Epithelial cell of proximal tubule (primary cell): ENCODE data around the gene USP9X. TPM values are rescaled to one million over a fixed set of nuclear protein-coding genes. Genes with fewer than 3 reads are reported as not detected.

Experiments
- DNase-seq: peaks from one replicate; pipeline ENCODE4 v3.0.0-alpha.2; 2011; ENCODE audit warnings: low read depth
- H3K4me3 ChIP-seq: 2 replicates; pipeline ENCODE4 v1.5.1; 2011; ENCODE audit warnings: low read depth, mild to moderate bottlenecking, low read length
- total RNA-seq: library from RNA; depleted of rRNA; stranded (reverse); fragments of >200 nt; gene quantifications from 2 replicates; pipeline ENCODE4 v1.2.3, GENCODE V29; 2015
- TF ChIP-seq, protein P1 (sequence below): conservative IDR thresholded peaks from 2 replicates; pipeline ENCODE4 v1.5.1; 2012; ENCODE audit warnings: low read depth, mild to moderate bottlenecking, low read length

Gene USP9X
- total RNA-seq, 1 donor from 2014 or later, result 34.8 TPM

- no peak for DNase-seq
- TF ChIP-seq, protein P1, sequence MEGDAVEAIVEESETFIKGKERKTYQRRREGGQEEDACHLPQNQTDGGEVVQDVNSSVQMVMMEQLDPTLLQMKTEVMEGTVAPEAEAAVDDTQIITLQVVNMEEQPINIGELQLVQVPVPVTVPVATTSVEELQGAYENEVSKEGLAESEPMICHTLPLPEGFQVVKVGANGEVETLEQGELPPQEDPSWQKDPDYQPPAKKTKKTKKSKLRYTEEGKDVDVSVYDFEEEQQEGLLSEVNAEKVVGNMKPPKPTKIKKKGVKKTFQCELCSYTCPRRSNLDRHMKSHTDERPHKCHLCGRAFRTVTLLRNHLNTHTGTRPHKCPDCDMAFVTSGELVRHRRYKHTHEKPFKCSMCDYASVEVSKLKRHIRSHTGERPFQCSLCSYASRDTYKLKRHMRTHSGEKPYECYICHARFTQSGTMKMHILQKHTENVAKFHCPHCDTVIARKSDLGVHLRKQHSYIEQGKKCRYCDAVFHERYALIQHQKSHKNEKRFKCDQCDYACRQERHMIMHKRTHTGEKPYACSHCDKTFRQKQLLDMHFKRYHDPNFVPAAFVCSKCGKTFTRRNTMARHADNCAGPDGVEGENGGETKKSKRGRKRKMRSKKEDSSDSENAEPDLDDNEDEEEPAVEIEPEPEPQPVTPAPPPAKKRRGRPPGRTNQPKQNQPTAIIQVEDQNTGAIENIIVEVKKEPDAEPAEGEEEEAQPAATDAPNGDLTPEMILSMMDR, result no peak
Measured at GRCh38 chrX:41119803-41120202, 34.6 kb downstream of the USP9X start.

GRCh38 chrX:41121766-41122165, 36.5 kb downstream of the USP9X start:
- no peak for DNase-seq
- no peak overlapping the region for H3K4me3 ChIP-seq
- TF ChIP-seq, protein P1, result no peak

More at GRCh38 chrX:41119803-41120202, 34.6 kb downstream of the USP9X start:
- no peak overlapping the region for H3K4me3 ChIP-seq

DNA sequence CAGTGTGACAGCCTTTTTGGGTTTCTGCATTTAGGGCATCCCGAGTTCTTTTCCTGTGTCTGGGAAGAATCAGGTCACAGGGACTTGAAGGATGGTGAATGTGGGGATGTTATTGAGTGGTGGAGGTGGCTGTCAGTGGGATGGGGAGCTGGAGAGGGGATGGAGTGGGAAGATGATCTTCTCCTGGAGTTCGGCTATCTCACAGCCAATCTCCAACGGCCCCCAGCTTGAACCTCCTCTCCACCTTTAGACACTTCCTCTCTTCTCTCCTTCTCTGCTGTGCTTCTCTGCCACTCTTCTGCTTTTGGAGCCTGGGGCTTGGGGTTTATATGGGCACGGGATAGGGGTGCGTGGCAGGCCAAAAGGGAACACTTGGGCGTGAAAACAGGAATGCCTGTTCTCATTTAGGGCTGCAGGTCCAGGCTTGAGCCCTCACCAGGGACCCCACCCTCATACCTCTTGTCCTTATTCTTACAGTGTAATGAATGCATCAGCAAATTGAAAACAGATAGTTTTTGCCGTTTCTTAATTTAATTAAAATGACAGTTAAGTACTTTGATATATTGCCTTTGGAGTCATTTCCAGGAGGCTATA, 37.5 kb downstream of the USP9X start:
- no peak for DNase-seq
- TF ChIP-seq, protein P1, result no peak
- no peak overlapping the region for H3K4me3 ChIP-seq

DNA sequence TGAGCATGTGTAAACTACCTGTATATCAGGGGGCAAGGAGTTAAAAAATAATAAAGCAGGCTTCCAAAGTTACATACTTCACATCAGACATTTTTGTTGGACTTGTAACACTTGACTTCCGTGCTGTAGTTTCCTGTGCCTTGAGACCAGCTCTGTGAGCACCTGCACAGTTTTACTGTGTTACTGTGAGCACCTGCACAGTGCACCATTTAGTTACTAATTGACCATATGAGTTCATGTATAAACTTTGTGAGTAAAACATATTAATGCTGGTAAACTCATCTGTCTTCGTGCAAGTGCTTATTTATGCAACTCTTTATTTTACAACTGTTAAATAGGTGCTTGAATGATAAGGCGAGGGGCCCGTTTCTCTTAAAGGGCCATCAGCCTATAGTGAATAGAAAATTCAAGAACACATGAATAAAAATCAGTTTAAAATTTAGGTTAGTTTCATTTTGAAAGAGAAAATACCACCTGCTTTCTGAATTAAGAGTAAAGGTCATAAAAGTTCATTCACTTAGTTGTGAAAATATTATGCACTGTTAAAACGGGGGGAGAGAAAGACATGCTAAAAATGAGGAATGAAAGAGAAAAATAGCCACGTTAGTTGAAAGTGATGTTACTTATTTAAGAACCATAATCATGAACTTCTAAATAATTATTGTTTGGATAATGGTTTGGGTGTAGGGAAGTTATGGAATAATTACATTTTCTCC, 42.4 kb downstream of the USP9X start:
- TF ChIP-seq, protein P1, result no peak
- no peak overlapping the region for H3K4me3 ChIP-seq
- DNase-seq, result no peak

DNA sequence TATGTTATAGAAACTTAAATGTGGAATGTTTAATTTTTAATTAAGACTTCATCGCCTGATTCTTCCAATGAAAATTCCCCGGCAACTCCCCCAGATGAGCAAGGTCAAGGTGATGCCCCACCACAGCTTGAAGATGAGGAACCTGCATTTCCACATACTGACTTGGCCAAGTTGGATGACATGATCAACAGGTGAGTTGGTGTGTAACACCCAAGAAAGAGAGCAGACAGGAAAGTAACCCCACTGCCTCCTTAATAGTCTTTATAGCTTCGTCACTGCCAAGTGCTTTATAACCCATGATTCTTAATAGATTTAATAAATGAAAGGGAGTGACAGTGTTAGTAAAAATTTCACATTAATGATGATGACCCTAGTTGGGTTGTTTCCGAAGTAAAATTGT, 43.7 kb downstream of the USP9X start:
- TF ChIP-seq, protein P1, result no peak
- no peak for DNase-seq
- no peak overlapping the region for H3K4me3 ChIP-seq

GRCh38 chrX:41131766-41132165, 46.5 kb downstream of the USP9X start:
- DNase-seq, result no peak
- H3K4me3 ChIP-seq, result no peak overlapping the region
- TF ChIP-seq, protein P1, result no peak

- no peak overlapping the region for H3K4me3 ChIP-seq
- no peak for DNase-seq
- TF ChIP-seq, protein P1, result no peak
Measured at GRCh38 chrX:41133551-41133950, 48.3 kb downstream of the USP9X start.
